Measurements from ENCODE around the gene FHIT. TPM values are rescaled to one million over a fixed set of nuclear protein-coding genes. Genes with fewer than 3 reads are reported as not detected.

The FHIT gene
- total and polyA plus RNA-seq, 10 of the 15 experiments (the other 5 are each of a cell fraction or from before 2014, with no cell fraction given), result 4.2 to 14.9 (median 9.4) TPM

DNA sequence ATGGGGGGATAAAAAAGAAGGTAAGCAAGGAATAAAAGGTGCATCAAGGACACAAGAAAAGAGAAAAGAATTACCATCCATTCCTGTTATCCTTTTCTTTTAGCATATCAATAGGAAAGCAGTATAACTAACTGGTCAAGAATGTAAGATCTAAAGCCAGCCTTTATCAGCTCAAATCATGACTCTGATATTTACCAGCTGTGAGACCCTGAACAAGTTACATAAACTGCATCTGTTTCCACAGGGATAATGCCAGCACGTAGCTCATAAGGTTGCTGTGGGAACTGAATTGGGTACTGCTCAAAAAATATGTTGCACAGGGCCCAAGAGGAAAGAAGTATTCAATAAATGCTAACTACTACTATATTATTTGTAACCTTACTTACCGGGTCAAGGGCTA lies 1109.2 kb downstream of the FHIT start (continued):
- TF ChIP-seq, protein P1, sequence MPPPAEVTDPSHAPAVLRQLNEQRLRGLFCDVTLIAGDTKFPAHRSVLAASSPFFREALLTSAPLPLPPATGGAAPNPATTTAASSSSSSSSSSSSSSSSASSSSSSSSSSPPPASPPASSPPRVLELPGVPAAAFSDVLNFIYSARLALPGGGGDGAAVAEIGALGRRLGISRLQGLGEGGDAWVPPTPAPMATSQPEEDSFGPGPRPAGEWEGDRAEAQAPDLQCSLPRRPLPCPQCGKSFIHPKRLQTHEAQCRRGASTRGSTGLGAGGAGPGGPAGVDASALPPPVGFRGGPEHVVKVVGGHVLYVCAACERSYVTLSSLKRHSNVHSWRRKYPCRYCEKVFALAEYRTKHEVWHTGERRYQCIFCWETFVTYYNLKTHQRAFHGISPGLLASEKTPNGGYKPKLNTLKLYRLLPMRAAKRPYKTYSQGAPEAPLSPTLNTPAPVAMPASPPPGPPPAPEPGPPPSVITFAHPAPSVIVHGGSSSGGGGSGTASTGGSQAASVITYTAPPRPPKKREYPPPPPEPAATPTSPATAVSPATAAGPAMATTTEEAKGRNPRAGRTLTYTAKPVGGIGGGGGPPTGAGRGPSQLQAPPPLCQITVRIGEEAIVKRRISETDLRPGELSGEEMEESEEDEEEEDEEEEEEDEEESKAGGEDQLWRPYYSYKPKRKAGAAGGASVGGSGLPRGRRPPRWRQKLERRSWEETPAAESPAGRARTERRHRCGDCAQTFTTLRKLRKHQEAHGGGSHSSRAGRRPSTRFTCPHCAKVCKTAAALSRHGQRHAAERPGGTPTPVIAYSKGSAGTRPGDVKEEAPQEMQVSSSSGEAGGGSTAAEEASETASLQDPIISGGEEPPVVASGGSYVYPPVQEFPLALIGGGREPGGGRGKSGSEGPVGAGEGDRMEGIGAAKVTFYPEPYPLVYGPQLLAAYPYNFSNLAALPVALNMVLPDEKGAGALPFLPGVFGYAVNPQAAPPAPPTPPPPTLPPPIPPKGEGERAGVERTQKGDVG (CRISPR knock-in tag; IDR thresholded peaks at IDR 0.05), result no peak
- TF ChIP-seq, protein P2, sequence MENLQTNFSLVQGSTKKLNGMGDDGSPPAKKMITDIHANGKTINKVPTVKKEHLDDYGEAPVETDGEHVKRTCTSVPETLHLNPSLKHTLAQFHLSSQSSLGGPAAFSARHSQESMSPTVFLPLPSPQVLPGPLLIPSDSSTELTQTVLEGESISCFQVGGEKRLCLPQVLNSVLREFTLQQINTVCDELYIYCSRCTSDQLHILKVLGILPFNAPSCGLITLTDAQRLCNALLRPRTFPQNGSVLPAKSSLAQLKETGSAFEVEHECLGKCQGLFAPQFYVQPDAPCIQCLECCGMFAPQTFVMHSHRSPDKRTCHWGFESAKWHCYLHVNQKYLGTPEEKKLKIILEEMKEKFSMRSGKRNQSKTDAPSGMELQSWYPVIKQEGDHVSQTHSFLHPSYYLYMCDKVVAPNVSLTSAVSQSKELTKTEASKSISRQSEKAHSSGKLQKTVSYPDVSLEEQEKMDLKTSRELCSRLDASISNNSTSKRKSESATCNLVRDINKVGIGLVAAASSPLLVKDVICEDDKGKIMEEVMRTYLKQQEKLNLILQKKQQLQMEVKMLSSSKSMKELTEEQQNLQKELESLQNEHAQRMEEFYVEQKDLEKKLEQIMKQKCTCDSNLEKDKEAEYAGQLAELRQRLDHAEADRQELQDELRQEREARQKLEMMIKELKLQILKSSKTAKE (IDR thresholded peaks at IDR 0.05; ENCODE audit: low read depth, poor library complexity, severe bottlenecking), result no peak
- TF ChIP-seq EGR1 (IDR thresholded peaks at IDR 0.05; ENCODE audit: borderline replicate concordance in 1 of 2, low read depth in 2 of 2, low read length in 2 of 2) (no peak), SUZ12 (IDR thresholded peaks at IDR 0.05; ENCODE audit: unreplicated experiment) (no peak), CREB1 (IDR thresholded peaks at IDR 0.05; ENCODE audit: low read depth) (no peak), KLF5 (IDR thresholded peaks at IDR 0.05; ENCODE audit: partially characterized antibody) (no peak), ZNF24 (IDR thresholded peaks at IDR 0.05) (no peak)
- TF ChIP-seq, protein P3, sequence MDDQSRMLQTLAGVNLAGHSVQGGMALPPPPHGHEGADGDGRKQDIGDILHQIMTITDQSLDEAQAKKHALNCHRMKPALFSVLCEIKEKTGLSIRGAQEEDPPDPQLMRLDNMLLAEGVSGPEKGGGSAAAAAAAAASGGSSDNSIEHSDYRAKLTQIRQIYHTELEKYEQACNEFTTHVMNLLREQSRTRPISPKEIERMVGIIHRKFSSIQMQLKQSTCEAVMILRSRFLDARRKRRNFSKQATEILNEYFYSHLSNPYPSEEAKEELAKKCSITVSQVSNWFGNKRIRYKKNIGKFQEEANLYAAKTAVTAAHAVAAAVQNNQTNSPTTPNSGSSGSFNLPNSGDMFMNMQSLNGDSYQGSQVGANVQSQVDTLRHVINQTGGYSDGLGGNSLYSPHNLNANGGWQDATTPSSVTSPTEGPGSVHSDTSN (IDR thresholded peaks at IDR 0.05; ENCODE audit: insufficient replicate concordance, low read depth, low read length), result no peak
- TF ChIP-seq, protein P4, sequence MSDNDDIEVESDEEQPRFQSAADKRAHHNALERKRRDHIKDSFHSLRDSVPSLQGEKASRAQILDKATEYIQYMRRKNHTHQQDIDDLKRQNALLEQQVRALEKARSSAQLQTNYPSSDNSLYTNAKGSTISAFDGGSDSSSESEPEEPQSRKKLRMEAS (IDR thresholded peaks at IDR 0.05; ENCODE audit: low read depth, low read length), result no peak
- TF ChIP-seq, protein P5, sequence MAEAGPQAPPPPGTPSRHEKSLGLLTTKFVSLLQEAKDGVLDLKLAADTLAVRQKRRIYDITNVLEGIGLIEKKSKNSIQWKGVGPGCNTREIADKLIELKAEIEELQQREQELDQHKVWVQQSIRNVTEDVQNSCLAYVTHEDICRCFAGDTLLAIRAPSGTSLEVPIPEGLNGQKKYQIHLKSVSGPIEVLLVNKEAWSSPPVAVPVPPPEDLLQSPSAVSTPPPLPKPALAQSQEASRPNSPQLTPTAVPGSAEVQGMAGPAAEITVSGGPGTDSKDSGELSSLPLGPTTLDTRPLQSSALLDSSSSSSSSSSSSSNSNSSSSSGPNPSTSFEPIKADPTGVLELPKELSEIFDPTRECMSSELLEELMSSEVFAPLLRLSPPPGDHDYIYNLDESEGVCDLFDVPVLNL (IDR thresholded peaks at IDR 0.05; ENCODE audit: low read depth, low read length), result no peak
